ENCODE results near the gene TBC1D1.

DNA sequence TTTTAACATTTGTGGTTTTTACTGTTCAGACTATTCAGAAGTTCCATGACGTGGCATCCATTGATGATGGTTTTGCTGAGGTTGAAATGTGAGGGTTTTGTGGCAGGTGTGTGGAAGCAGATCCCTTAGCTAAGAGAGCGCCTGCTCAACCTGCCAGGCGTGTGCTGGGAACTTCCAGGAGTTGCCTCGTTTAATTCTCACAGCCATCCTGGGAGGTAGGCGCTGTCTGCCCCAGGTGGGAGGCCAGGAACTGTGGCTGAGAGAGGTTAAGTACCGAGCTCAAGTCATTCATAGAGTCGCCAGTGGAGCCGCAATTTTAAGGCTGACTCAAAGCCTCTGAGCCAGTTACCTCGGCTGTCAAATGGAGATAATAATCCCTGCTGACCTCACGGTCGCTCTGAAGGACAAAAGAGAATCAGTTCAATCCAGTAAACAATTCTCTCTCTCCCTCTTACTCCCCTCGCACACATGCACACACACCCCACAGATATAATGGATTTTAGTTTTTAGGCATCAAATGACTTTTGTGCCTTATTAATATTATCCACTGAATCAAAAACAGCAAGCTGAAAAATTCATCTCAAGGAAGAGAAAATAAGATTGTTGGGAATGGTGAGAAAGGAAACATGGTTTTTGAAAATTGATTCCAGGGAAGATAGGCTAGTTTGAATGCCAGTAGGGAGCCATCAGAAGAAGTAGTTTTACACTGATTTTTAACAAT is 240.6 kb downstream of the TBC1D1 start:
- TF ChIP-seq POLR2A (IDR thresholded peaks at IDR 0.05), result no peak
- TF ChIP-seq, protein P1, sequence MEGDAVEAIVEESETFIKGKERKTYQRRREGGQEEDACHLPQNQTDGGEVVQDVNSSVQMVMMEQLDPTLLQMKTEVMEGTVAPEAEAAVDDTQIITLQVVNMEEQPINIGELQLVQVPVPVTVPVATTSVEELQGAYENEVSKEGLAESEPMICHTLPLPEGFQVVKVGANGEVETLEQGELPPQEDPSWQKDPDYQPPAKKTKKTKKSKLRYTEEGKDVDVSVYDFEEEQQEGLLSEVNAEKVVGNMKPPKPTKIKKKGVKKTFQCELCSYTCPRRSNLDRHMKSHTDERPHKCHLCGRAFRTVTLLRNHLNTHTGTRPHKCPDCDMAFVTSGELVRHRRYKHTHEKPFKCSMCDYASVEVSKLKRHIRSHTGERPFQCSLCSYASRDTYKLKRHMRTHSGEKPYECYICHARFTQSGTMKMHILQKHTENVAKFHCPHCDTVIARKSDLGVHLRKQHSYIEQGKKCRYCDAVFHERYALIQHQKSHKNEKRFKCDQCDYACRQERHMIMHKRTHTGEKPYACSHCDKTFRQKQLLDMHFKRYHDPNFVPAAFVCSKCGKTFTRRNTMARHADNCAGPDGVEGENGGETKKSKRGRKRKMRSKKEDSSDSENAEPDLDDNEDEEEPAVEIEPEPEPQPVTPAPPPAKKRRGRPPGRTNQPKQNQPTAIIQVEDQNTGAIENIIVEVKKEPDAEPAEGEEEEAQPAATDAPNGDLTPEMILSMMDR (IDR thresholded peaks at IDR 0.05), result no peak

All from prostate gland (tissue), 2 donors.